ENCODE results near the gene ZNF747.

The ZNF747 gene

DNA sequence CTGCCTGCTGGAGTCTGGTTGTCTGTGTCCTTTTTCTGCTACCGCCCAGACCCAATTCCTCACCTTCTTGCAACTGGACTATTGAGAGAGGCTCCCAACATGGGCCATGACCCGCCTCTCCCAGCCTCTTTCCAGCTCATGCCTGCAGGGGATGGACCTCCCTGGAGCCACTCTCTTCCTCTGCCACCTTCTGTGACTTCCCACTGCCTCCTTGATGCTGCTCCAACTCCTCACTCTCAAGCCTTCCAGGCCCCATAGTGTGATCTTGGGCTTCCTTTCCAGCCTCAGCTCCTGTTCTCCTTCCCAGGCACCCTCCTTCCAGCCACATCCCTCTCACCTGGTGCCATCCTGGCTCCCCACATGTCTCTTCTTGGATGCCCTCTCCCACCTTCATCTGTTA lies 19.4 kb downstream of the ZNF747 start:
- DNase-seq (ENCODE audit: low read depth): no peak

DNA sequence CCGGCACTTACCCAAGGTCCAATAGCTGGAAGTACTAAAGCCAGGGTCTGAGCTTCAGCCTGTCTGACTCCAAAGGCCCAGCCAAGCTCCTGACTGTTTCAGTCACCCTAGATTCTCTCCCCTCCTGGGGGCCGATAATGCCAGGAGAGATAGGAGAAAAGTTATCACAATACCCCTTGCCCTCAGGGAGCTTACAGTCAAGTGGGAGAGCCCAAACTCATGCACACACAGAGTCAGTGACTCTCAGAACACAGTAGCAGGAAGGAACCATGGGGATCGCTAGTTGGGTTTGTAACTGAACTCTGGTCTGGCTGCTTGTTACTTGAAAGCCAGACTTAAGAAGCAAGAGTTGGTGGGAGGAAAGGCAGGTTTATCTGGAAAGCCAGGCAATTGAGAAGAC lies 23.1 kb downstream of the ZNF747 start:
- DNase-seq (ENCODE audit: low read depth): no peak

DNA sequence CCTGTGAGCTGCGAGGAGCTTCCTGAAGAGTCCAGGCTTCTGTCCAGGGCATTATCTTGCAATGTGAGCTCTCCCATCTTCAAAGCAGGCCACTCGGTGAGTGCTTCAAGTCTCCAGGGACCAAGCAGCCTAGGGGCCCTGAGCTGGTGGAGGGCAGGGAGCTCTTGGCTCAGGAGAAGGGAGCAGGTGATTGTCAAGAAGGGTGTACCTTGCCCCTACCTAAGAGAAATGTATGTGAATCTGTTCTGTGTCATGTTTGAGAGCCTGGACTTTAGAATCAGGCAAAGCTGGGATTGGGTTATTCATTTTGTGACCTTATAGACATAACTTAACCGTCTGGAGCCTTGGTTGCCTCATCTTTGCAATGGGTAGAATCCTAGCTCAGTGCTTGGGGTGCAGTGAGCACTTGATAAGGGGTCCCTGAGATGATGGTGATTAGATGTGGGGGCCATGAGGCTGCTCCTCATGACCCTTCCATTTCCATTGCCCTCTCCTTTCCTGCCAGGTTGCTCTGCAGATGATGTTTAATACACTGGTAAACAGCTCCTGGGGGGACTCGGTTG lies 24.2 kb downstream of the ZNF747 start:
- DNase-seq (ENCODE audit: low read depth): no peak

DNA sequence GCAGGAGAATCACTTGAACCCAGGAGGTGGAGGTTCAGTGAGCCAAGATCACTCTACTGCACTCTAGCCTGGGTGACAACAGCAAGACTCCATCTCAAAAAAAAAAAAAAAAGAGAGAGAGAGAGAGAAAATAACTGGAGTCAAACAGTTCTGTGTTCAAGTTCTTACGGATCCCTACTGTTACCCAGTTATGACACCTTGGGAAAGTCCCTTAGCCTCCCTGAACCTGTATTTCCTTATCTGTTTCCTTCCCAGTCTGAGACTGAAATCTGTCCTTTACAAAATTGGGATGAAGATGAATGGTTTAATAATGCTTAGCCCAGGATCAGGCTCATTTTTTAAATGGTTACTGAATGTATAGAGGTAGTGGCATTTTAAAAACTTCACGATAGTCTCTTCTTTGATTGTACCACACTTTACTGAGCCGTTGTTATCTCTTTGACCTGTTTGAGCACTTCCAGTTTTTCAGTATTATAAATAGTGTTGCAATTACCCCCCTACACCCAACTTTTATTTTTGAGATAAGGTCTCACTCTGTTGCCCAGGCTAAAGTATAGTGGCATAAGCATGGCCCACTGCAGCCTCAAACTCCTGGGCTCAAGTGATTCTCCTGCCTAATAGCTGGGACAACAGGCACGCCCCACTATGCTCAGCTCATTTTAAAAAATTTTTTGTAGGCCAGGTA lies 25.4 kb downstream of the ZNF747 start:
- DNase-seq (ENCODE audit: low read depth): no peak

DNA sequence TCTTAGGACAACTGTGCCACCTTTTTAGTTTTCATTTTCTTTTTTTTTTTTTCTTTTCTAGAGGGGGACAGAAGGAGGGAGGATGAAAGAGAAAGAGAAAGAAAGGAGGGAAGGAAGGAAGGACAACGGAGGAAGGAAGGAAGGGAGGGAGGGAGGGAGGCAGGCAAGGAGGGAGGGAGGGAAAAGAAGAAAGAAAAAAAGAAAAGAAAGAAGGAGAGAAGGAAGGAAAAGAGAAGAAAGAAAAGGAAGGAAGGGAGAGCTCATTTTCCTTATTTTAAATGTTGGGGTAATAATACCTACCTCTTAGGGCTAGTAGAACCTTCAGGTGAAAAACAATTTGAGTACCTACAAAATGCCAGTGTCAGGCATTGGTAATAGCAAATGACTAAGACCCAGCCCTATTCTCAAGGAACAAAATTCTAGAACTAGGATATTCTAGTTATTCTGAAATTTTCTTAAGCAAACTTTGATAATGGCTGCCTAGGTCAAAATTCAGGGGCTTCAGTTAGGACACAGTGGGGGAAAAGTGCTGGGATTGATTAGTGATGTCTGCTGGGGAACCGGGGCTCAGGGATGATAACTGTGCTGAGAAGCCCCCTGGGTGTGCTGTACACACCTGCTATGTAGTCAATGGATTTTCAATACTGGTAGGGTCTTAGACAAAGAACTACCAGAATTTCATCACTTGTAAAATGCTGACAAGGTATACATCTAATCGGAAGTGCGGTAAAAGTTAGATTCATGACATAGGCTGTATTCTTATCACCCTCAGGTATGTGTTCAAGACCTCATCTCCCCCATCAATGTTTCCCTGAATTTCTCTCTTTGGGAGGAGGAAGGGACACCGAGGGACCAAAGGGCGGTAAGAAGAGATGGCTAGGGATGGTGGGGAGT lies 31.0 kb downstream of the ZNF747 start:
- DNase-seq (ENCODE audit: low read depth): no peak

DNA sequence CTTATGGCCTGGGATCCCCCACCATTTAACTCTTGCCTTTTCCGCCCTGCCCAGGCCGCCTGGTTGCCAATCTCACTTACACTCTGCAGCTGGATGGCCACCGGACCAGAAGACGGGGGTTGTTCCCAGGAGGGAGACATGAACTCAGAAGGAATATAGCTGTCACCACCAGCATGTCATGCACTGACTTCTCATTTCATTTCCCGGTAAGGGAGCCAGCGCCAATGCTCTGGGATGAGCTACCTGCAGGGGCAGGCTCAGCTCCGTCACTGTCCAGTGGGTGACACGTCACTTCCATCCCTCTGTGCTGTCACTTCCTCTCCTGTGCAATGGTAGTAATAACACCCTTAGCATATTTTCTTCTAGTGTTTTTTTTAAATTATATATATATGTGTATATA lies 35.4 kb downstream of the ZNF747 start:
- no peak for DNase-seq (ENCODE audit: low read depth)

DNA sequence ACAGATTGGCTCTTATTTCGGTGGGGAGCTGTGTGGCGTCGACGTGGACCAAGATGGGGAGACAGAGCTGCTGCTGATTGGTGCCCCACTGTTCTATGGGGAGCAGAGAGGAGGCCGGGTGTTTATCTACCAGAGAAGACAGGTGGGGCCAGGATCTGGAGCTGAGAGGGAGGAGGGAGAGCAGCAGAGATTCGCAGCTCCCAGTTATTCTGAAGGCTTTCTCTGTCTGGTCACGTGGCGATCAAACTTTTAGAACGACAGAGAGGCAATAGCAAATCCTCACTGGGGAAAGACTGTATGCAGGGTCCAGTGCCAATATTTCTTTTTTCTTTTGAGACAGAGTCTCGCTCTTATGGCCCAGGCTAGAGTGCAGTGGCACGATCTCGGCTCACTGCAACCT lies 39.9 kb downstream of the ZNF747 start:
- DNase-seq (ENCODE audit: low read depth): no peak

DNA sequence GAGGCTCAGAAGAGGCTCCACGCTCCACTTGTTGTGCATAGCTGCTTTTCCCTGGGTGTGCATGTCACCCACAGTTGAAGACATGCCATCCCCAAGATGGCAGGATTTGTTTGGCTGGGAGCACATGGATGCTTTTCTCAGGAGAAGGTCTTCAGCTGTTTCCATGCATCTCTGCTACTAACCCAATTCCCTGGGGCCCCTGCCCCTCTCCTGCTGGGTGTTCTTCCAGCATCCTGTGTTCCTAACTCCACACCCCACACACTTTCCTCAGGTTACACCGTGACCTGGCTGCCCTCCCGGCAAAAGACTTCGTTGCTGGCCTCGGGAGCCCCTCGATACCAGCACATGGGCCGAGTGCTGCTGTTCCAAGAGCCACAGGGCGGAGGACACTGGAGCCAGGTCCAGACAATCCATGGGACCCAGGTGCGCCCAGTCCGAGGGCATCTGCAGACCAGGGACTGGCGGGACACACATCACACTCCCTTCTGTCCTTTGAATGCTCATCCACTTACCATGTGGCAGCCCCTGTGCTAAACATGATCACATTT lies 40.6 kb downstream of the ZNF747 start:
- no peak for DNase-seq (ENCODE audit: low read depth)

DNA sequence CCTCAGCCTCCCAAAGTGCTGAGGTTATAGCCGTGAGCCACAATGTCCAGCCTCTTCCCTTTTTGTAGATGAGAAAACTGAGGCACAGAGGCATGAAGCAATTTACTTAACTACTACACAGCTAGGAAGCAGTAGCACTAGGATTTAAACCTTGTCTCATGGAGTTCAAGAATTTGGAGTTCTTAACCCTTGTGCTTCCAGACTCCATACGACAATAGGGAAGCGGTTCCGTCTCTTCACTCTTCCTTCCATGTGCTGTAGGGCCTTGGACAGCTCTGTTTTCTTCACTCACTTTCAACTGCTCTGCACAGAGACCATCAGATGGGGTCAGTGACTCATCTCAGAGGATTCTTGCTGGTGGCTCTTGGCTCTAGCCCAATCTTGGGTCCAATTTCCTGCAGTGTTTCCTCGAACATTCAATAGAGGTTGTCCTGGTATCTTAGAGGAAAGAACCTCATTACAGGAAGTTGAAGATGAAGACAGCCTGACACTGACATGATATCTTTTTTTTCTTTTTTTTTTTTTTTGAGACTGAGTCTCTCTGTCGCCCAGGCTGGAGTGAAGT lies 42.8 kb downstream of the ZNF747 start:
- DNase-seq (ENCODE audit: low read depth): no peak

DNA sequence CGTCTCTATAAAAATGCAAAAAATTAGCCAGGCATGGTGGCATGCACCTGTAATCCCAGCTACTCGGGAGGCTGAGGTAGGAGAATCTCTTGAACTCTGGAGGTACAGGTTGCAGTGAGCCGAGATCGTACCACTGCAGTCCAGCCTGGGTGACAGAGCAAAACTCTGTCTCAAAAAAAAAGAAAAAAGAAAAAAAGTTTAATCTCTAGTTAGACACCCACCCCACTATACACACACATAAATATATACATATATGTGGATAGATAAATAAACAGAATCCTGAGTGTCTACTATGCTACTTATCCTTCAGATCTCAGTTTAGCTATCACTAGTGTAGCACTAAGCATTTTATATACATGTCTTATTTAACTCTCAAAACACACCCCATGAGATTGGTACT lies 43.4 kb downstream of the ZNF747 start:
- DNase-seq (ENCODE audit: low read depth): no peak

DNA sequence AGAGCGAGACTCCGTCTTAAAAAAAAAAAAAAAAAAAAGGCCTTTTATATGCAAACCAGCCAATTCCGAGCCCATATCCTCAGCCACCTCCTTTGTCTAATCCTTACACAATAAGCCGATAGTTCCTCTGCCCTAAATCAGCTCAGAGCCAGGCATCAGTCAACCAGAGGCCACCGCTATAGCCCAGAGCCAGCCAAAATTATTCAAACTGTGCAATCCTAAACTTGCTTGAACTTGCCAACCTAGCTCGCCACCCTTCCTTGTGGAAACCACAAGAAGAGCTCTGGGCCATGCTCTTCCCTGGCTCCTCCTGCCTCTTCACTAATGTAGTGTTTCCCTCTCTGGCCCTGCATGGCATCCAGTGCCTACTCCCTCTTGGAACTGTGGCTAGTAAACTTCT lies 44.4 kb downstream of the ZNF747 start:
- DNase-seq (ENCODE audit: low read depth): no peak

DNA sequence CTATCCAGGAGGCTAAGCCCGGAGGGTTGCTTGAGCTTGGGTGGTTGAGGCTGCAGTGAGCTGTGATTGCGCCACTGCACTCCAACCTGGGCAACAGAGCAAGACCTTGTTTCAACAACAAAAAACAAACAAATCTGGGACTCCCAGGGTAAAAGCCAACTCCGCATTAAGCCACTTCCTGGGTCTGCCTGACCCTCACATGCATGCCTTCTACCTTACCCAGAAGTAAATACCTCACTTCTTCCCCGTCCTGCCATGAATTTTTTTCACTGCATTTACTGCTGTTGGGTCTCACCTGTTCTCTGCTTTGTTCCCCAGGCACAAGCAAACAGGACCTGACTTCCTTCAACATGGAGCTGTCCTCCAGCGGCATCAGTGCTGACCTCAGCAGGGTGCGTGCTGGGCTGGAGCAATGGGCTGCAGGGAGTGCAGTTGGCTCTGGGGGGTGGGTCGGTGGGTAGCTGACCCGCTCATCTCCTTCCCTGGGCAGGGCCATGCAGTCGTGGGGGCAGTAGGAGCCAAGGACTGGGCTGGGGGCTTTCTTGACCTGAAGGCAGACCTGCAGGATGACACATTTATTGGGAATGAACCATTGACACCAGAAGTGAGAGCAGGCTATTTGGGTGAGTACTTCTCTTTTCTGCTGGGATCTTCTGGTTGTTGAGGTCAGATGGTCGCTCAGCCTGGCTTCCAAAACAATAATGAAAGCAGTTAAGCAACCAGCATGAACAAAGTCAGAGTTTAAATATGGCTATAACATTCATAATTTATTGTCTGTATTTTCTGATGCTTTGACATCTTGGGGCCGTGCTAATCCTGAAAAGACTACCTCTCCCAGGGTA lies 45.7 kb downstream of the ZNF747 start:
- no peak for DNase-seq (ENCODE audit: low read depth)

DNA sequence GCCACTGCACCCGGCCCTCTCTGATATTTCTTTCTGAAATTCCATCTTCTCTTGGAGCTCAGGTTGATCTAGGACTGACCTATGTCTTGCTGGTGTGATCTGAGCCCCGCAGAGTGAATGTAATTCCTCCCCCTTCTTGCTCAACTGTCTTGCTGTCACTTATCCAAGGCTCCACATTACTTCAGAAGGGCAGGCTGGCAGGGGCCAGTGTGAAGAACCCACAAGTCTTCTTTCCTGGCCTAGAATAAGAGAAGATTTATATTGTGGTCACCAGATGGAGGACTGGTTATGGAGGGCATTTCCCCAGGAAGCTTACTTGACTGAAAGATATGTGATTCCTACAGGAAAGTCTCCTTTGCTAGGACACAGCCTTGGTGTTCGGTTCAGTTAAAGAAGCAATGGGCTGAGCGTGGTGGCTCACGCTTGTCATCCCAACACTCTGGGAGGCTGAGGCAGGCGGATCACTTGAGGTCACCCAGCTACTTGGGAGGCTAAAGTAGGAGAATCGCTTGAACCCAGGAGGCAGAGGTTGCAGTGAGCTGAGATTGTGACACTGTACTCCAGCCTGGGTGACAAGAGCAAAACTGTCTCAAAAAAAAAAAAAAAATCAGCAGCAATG lies 48.7 kb downstream of the ZNF747 start:
- DNase-seq (ENCODE audit: low read depth): no peak

DNA sequence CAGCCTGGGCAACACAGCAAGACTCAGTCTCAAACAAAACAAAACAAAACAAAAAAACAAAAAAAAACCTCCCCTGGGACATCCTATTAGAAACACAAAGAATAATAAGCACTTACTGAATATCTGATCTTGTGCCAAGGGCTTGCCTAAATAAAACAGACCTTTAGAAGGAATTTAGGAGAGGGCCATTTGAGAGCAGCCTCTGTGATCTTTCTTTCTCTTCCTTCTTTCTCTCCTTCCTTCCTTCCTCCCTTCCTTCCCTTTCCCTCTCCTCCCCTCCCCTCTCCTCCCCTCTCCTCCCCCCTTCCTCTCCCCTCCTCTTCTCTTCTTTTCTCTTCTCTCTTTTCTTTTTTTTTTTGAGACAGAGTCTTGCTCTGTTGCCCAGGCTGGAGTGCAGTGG lies 49.8 kb downstream of the ZNF747 start:
- no peak for DNase-seq (ENCODE audit: low read depth)

DNA sequence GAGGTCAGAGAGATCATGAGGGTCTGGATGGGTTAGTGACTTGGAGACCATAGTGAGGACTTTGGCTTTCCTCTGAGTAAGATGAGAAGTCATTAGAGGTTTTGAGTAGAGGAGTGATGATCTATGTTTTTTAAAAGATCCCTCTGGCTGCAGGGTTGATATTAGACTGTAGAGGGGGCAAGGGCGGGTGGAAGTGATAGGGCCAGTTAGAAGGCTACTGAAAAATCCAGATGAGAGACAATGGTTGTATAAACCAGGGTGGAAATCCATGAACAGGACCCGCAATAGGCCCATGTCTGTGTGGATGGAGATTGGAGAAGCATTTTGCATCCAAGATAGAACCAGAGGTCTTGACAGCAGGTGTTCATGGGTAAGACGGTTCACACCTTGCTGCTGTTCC lies 52.3 kb downstream of the ZNF747 start:
- DNase-seq (ENCODE audit: low read depth): no peak

DNA sequence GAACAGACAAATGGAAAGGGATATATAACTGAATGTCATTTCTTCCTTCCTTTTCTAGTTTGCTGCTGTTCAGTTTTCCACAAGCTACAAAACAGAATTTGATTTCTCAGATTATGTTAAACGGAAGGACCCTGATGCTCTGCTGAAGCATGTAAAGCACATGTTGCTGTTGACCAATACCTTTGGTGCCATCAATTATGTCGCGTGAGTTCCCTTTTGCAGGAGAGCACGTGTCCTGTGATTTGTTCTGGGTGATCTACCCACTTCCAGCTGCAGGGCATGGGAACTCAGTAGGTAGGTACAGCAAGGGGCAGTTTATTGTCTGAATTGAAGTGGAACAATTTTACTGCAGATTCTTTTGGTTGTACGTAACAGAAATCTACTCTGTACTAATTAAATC lies 53.3 kb downstream of the ZNF747 start:
- DNase-seq (ENCODE audit: low read depth): no peak

Measured in activated T-helper 9 cell treated with anti-CD3 and anti-CD28 coated beads, Interleukin-2, amount 50 U/mL, for 16 hours (primary cell).